NB4 (cell line): ENCODE results near the gene RGS9.

Experiments used
- POLR2A ChIP-seq: IDR thresholded peaks from 2 replicates; pipeline ENCODE4 v1.6.1; 2011; ENCODE audit warnings: mild to moderate bottlenecking; ENCODE audit not compliant: insufficient read length; ENCODE audit errors: extremely low read depth
- TF ChIP-seq, protein P1 (sequence below): IDR thresholded peaks from one replicate; pipeline ENCODE4 v1.5.1; 2012; ENCODE audit warnings: low read depth, low read length

DNA sequence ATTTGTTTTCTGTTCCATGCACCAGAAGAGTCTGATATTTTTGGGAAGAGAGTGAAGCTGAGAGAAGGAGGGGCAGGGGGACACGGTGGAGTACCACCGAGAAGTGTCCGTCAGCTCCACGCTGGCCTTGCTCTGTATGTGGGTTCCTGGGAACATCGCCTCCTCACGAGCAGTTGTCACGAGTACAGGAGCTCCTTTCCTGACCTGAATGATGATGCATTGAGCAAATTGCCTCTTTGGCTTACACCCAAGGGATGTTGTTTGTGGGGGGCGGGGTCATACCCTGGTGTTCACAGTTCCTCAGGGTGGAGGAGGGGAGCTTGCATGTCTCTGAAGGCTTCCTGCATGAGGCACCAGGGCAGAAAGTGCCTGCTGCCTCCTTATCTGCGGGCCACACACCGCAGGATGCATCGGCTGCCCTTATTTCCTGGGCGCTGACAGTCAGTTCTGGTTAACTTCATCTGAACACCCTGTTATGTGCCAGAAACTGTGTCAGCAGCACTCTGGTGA lies 36.2 kb downstream of the RGS9 start:
- TF ChIP-seq, protein P1, sequence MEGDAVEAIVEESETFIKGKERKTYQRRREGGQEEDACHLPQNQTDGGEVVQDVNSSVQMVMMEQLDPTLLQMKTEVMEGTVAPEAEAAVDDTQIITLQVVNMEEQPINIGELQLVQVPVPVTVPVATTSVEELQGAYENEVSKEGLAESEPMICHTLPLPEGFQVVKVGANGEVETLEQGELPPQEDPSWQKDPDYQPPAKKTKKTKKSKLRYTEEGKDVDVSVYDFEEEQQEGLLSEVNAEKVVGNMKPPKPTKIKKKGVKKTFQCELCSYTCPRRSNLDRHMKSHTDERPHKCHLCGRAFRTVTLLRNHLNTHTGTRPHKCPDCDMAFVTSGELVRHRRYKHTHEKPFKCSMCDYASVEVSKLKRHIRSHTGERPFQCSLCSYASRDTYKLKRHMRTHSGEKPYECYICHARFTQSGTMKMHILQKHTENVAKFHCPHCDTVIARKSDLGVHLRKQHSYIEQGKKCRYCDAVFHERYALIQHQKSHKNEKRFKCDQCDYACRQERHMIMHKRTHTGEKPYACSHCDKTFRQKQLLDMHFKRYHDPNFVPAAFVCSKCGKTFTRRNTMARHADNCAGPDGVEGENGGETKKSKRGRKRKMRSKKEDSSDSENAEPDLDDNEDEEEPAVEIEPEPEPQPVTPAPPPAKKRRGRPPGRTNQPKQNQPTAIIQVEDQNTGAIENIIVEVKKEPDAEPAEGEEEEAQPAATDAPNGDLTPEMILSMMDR = no peak
- TF ChIP-seq POLR2A = no peak
